NCI-H226 (cell line): ENCODE results near the gene CUEDC2.

Experiments
- DNase-seq: peaks from one replicate; pipeline ENCODE4 v3.0.0-alpha.2; 2015

CUEDC2 gene

GRCh38 chr10:102395400-102396316 lies 36.7 kb downstream of the CUEDC2 start, which contains the start of gene NFKB2:
NFKB2 (plus strand) TSS chr10:102395705; CDS start chr10:102395960, 255 bp downstream.
- peak; percentile 86 for DNase-seq

GRCh38 chr10:102394801-102395399 lies 37.5 kb downstream of the CUEDC2 start:
- DNase-seq, result peak; percentile 51

GRCh38 chr10:102394079-102394800 lies 38.1 kb downstream of the CUEDC2 start:
- peak; percentile 90 for DNase-seq

- no peak for DNase-seq
Measured at GRCh38 chr10:102393411-102394078, 38.8 kb downstream of the CUEDC2 start.

- DNase-seq, result no peak
Measured at GRCh38 chr10:102392306-102392705, 40.1 kb downstream of the CUEDC2 start.

GRCh38 chr10:102389894-102390293 lies 42.5 kb downstream of the CUEDC2 start:
- no peak for DNase-seq

- peak; percentile 41 for DNase-seq
Measured at GRCh38 chr10:102384606-102385429, 47.6 kb downstream of the CUEDC2 start.

GRCh38 chr10:102384053-102384452 lies 48.3 kb downstream of the CUEDC2 start:
- DNase-seq, result no peak

- no peak for DNase-seq
Measured at GRCh38 chr10:102382871-102383270, 49.5 kb downstream of the CUEDC2 start.

- no peak for DNase-seq
Measured at GRCh38 chr10:102381983-102382382, 50.4 kb downstream of the CUEDC2 start.

- no peak for DNase-seq
Measured at GRCh38 chr10:102379383-102379782, 53.0 kb downstream of the CUEDC2 start.

- DNase-seq, result no peak
Measured at GRCh38 chr10:102376901-102377300, 55.5 kb downstream of the CUEDC2 start.

- DNase-seq, result no peak
Measured at GRCh38 chr10:102375867-102376266, 56.5 kb downstream of the CUEDC2 start.

GRCh38 chr10:102375250-102375649 lies 57.1 kb downstream of the CUEDC2 start:
- DNase-seq, result no peak
